Measurements from ENCODE around the gene CLCN2.

The CLCN2 gene

DNA sequence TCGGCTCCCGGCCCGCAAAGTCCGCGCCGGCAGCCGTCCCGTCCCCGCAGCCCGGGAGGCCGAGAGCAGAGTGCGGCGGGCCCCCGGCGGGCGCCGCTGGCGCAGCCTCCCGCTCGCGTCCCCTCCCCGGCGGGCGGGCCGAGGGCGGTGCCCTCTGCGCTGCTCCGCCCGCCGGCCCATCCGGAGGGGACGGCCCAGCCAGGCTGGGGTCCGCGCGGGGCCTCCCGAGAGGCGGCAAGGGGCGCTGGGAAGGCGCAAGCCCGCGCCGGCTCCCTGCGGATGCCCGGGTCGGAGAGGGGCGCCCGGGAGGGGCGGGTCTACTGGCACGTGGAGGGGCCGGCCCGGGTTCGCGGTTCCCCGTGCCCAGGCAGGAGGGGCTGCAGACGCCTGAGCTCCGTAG, at the start of gene CLCN2, which contains the start of gene POLR2H:
CLCN2 (minus strand) TSS at position 74 of the 400 bp plus-strand sequence. CDS start 126 bp downstream, outside the sequence.
POLR2H (plus strand) TSS at position 179 of the 400 bp plus-strand sequence. CDS start 1,783 bp downstream, outside the sequence.
- DNase-seq: peak; percentile 79

- no peak for DNase-seq
Observed at GRCh38 chr3:184409946-184410500, 48.6 kb upstream of the CLCN2 start.

- no peak for DNase-seq
Observed at GRCh38 chr3:184409331-184409926, 48.0 kb upstream of the CLCN2 start.

- DNase-seq: no peak
Observed at GRCh38 chr3:184405075-184406030, 43.9 kb upstream of the CLCN2 start.

DNA sequence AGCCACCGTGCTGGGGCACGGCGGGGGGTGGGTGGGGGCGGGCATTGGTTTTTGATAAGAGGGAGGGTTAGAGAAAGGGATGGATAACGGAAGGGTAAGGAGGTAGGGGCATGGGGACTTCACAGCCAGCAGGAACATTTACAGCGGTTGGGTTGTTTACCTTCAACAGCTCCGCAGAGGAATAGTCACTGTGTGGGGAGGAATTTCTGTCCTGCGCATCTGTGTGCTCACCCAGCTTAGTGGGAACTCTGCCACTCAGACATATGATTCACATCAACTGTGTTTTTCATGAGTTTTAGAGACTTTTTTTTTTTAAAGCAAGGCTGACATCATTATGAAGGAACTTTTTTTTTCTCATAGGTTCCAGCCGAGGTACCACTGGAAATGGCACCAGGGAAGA, 38.0 kb upstream of the CLCN2 start:
- no peak for DNase-seq

- DNase-seq: no peak
Observed at GRCh38 chr3:184395320-184395660, 33.9 kb upstream of the CLCN2 start.

GRCh38 chr3:184391266-184391665, 29.9 kb upstream of the CLCN2 start:
- no peak for DNase-seq

DNA sequence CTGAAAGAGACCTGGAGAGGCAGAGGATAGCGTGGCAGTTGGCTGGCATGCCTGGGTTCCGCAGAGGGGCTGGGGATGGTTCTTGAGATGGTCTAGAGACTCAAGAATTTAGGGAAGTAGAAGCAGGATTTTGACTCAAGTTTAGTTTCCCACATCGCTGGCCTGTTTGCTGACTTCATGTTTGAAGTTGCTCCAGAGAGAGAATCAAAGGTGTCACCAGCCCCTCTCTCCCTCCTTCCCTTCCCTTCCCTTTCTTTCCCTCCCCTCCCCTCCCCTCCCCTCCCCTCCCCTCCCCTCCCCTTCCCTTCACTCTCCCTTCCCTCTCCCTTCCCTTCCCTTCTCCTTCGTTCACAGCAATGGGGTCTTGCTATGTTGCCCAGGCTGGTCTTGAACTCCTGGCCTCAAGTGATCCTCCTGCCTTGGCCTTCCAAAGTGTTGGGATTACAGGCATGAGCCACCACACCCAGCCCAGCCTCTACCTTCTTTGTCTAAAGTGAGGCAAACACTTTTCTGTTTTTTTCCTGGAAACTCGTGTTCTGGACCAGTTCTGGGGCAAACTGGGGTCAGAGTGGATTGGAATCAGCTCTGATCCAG, 28.6 kb upstream of the CLCN2 start:
- no peak for DNase-seq

DNA sequence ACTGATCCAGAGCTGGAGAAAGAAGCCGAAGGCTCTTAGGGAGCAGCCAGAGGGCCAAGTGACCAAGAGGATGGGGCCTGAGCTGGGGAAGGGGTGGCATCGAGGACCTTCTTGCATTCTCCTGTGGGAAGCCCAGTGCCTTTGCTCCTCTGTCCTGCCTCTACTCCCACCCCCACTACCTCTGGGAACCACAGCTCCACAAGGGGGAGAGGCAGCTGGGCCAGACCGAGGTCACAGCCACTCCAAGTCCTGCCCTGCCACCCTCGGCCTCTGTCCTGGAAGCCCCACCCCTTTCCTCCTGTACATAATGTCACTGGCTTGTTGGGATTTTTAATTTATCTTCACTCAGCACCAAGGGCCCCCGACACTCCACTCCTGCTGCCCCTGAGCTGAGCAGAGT, 28.0 kb upstream of the CLCN2 start:
- DNase-seq: no peak

DNA sequence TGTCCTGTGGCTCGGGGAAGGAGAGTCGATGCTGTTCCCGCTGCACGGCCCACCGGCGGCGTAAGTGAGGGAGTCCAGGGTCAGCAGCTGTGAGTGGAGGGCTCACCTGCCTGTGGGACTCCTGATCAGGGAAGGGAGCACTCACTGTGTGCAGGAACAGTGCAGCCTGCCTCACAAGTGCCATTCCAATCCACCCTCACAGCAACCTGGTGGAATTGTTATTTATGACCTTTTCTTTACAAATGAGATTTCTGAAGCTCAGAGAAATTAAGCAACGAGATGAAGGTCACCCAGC, 27.5 kb upstream of the CLCN2 start:
- DNase-seq: no peak

GRCh38 chr3:184388164-184388935, 26.9 kb upstream of the CLCN2 start:
- no peak for DNase-seq

DNA sequence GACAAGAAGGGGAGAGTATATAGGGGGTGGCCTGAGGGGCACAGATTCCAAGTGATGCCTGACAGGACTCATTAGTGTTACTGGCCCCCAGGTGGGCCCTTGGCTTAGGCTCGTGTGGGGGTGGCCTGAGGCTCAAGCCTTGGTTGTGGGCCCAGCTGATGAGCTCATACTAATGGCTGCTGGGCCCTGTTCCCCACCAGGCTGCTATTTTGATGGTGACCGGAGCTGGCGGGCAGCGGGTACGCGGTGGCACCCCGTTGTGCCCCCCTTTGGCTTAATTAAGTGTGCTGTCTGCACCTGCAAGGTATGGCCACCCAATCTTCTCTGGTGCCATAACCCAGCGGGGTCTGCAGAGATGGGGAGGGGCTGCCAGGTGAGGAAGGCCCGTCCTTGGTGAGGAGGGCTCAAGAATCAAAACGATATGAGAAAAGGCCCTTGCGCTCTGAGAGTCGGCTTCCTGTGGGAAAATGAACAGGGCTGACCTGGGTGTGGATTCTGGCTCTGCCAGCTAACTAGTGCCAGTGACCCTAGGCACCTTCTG, 25.8 kb upstream of the CLCN2 start:
- no peak for DNase-seq

GRCh38 chr3:184386047-184386806, 24.8 kb upstream of the CLCN2 start:
- DNase-seq: no peak

DNA sequence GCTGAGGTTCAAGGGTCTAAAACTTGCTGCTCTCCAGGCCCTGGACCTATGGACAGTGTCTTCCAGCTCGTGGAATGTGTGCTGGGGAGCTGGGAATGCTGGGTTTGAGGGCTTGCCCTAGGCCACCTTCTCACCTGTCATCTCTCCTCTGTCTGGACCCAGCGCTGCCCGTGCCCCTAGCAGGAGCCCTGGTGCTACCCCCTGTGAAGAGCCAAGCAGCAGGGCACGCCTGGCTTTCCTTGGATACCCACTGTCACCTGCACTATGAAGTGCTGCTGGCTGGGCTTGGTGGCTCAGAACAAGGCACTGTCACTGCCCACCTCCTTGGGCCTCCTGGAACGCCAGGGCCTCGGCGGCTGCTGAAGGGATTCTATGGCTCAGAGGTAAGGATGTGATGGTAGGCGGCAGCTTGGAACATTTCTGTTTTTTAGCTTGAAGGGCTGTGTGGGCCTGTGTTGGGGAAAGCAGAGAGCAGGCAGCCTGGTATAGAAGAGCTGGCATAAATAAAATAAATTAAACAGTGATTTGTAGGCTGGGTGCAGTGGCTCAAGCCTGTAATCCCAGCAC, 23.5 kb upstream of the CLCN2 start:
- no peak for DNase-seq

DNA sequence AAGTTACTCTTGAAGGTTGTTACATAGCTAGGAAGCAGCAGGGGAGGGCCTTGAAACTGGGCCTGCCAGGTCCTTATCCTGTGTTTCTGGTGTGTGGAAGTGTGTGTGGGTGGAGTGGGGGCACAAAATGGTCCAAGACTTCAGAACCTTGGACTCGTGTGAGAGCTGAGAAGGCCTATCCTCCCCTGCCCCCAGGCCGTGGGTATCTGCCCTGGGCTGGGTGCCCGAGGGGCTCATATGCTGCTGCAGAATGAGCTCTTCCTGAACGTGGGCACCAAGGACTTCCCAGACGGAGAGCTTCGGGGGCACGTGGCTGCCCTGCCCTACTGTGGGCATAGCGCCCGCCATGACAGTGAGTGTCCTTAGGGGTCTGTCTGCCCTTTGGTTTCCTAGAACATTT, 22.9 kb upstream of the CLCN2 start:
- no peak for DNase-seq

DNA sequence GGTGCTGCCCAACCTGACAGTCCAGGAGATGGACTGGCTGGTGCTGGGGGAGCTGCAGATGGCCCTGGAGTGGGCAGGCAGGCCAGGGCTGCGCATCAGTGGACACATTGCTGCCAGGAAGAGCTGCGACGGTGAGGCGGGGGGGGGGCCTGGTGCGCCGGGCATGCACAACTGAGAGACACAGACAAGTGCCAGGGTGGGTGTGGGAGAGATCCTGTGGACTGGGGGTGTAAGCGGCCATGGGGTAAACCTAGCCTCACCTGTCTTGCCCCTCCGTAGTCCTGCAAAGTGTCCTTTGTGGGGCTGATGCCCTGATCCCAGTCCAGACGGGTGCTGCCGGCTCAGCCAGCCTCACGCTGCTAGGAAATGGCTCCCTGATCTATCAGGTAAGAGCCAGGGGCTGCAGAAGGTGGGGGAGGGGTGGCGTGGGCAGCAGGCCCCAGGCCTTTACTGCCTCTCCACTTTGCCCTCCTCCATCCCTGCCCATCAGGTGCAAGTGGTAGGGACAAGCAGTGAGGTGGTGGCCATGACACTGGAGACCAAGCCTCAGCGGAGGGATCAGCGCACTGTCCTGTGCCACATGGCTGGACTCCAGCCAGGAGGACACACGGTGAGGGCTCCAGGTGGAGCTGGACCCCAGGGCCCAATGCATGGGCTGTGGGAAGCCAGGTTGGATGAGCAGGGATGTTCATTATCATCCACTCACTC, 21.8 kb upstream of the CLCN2 start:
- DNase-seq: no peak

DNA sequence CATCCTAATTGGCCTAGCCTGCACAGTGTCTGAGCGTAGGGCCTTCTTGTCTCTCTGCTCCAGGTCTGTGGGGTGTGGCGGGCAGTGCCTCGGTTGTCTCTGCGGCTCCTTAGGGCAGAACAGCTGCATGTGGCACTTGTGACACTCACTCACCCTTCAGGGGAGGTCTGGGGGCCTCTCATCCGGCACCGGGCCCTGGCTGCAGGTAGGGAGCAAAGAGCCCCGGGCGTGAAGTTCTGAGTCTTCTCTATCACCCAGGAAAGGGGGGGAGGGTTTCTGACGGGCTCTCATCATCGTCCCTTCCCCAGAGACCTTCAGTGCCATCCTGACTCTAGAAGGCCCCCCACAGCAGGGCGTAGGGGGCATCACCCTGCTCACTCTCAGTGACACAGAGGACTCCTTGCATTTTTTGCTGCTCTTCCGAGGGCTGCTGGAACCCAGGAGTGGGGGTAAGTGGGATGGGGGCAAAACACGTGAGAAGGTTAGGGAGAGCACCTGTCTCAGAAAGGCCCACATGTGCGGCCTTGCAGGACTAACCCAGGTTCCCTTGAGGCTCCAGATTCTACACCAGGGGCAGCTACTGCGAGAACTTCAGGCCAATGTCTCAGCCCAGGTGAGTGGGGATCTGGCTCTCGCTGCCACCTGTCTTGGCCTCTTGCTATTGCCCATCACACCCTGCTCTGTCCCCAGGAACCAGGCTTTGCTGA, 21.1 kb upstream of the CLCN2 start:
- no peak for DNase-seq

- no peak for DNase-seq
Observed at GRCh38 chr3:184381261-184382224, 20.1 kb upstream of the CLCN2 start.

Measured in activated CD8-positive, alpha-beta memory T cell treated with anti-CD3 and anti-CD28 coated beads, Interleukin-2, amount 50 U/mL, for 48 hours (primary cell).